ENCODE results near the gene LRP1B.

GRCh38 chr2:141498561-141498960, 632.3 kb downstream of the LRP1B start:
- TF ChIP-seq EZH2 (IDR thresholded peaks at IDR 0.05; ENCODE audit: insufficient read depth, poor library complexity, severe bottlenecking) (no peak), EZH2phosphoT487 (IDR thresholded peaks at IDR 0.05; ENCODE audit: insufficient read depth, low read depth) (no peak)
